H1 (cell line): ENCODE results near the gene LY6G6D. TPM values are rescaled to one million over a fixed set of nuclear protein-coding genes. Genes with fewer than 3 reads are reported as not detected.

Source experiments
- CTCF ChIA-PET: fragments of 300-600 bp; sonication (Branson Sonifier 250); formaldehyde crosslinking; loops from one replicate; lab custom pipeline; 2021; ENCODE audit not compliant: partially characterized antibody; lab: Charles Lee
- POLR2A ChIA-PET: fragments of 300-600 bp; sonication (Branson Sonifier 250); formaldehyde crosslinking; loops from one replicate; lab custom pipeline; 2021; ENCODE audit warnings: inconsistent platforms; ENCODE audit not compliant: partially characterized antibody; lab: Charles Lee
- DNase-seq, 2 experiments: peaks; one replicate each; pipeline versions ENCODE4 v3.0.0 to v3.0.0-alpha.2; 2010 to 2022; ENCODE audit warnings: low spot score in 2 of 2, low read depth in 1 of 2, mixed read lengths in 1 of 2
- FAIRE-seq: peaks from 2 replicates; lab custom pipeline; 2011; peaks lifted over from hg19 to GRCh38; lab: Jason Lieb, UNC
- H2AFZ ChIP-seq: 2 replicates; pipeline ENCODE4 v1.8.1; 2012; ENCODE audit warnings: low read length, inconsistent platforms
- H2AK5ac ChIP-seq: 2 replicates; pipeline ENCODE4 v1.6.1; 2013; ENCODE audit warnings: low read depth, low read length
- H2BK120ac ChIP-seq: replicated peaks from 2 replicates; pipeline ENCODE3; 2013; ENCODE audit warnings: low read depth, low read length, inconsistent platforms
- H2BK12ac ChIP-seq: 2 replicates; pipeline ENCODE4 v1.6.1; 2013; ENCODE audit warnings: low read depth, low read length
- H2BK15ac ChIP-seq: 2 replicates; pipeline ENCODE4 v1.6.1; 2013; ENCODE audit warnings: low read length
- H2BK20ac ChIP-seq: 2 replicates; pipeline ENCODE4 v1.6.1; 2013; ENCODE audit warnings: low read length
- H2BK5ac ChIP-seq: 2 replicates; pipeline ENCODE4 v1.6.1; 2013; ENCODE audit warnings: low read depth, low read length
- H3K14ac ChIP-seq: 2 replicates; pipeline ENCODE4 v1.6.1; 2013; ENCODE audit warnings: inconsistent platforms; ENCODE audit not compliant: insufficient read length
- H3K18ac ChIP-seq: 2 replicates; pipeline ENCODE4 v1.6.1; 2013; ENCODE audit warnings: low read length; ENCODE audit errors: extremely low read depth
- H3K23ac ChIP-seq: 2 replicates; pipeline ENCODE4 v1.6.1; 2013; ENCODE audit warnings: inconsistent platforms; ENCODE audit not compliant: insufficient read length
- H3K23me2 ChIP-seq: 2 replicates; pipeline ENCODE4 v1.6.1; 2013; ENCODE audit warnings: low read depth, low read length
- H3K27ac ChIP-seq: 2 replicates; pipeline ENCODE4 v1.6.1; 2011; ENCODE audit warnings: low read depth, low read length, inconsistent platforms
- H3K27me3 ChIP-seq, 4 experiments: replicated peaks in 1 of 4; 1 replicate in 1 of 4; 2 replicates in 3 of 4; pipeline versions ENCODE4 v1.6.1 to v1.8.1; 2011 to 2013; ENCODE audit warnings: low read length in 3 of 4, mild to moderate bottlenecking in 3 of 4, inconsistent platforms in 2 of 4, mixed read lengths in 2 of 4, moderate library complexity in 1 of 4; ENCODE audit not compliant: control insufficient read depth in 3 of 4, insufficient read depth in 3 of 4; ENCODE audit errors: extremely low read depth in 1 of 4
- H3K36me3 ChIP-seq, 4 experiments: 2 replicates each; pipeline versions ENCODE4 v1.6.1 to v1.8.1; 2011 to 2013; ENCODE audit warnings: mild to moderate bottlenecking in 4 of 4, low read length in 3 of 4, moderate library complexity in 2 of 4, control low read depth in 1 of 4, inconsistent platforms in 1 of 4; ENCODE audit not compliant: insufficient read depth in 4 of 4, control insufficient read depth in 2 of 4
- H3K4ac ChIP-seq: replicated peaks from 2 replicates; pipeline ENCODE3; 2013; ENCODE audit warnings: low read length, low read depth, mixed read lengths, inconsistent platforms; ENCODE audit not compliant: insufficient read length
- H3K4me1 ChIP-seq, 4 experiments: replicated peaks in 1 of 4; 1 replicate in 1 of 4; 2 replicates in 3 of 4; pipeline versions ENCODE4 v1.6.1 to v1.8.1; 2011 to 2013; ENCODE audit warnings: low read length in 3 of 4, inconsistent platforms in 2 of 4, mixed read lengths in 1 of 4; ENCODE audit not compliant: insufficient read depth in 4 of 4, control insufficient read depth in 3 of 4
- H3K4me2 ChIP-seq, 2 experiments: 2 replicates each; pipeline versions ENCODE4 v1.6.1 to v1.8.1; 2011 to 2013; ENCODE audit warnings: low read depth in 2 of 2, low read length in 2 of 2, control low read depth in 1 of 2, inconsistent platforms in 1 of 2, mild to moderate bottlenecking in 1 of 2; ENCODE audit not compliant: insufficient read depth in 1 of 2
- H3K4me3 ChIP-seq, 4 experiments: fragments of 200-600, 300-600 bp in 1 of 4; sonication (generic), shearing (Covaris generic), sonication (Bioruptor Twin) in 1 of 4; 2 replicates each; pipeline versions ENCODE4 v1.5.1 to v1.8.1; 2011 to 2016; ENCODE audit warnings: low read length in 4 of 4, low read depth in 3 of 4, control low read depth in 2 of 4, inconsistent platforms in 2 of 4, mild to moderate bottlenecking in 2 of 4, mixed read lengths in 1 of 4, moderate library complexity in 1 of 4; ENCODE audit not compliant: insufficient read depth in 2 of 4; ENCODE audit errors: extremely low read depth in 1 of 4
- H3K56ac ChIP-seq: replicated peaks from 2 replicates; pipeline ENCODE3; 2013; ENCODE audit warnings: low read depth, mild to moderate bottlenecking, mixed read lengths, low read length, inconsistent platforms; ENCODE audit not compliant: insufficient read length
- H3K79me1 ChIP-seq: 2 replicates; pipeline ENCODE4 v1.6.1; 2013; ENCODE audit warnings: low read depth, low read length, control low read depth
- H3K79me2 ChIP-seq, 2 experiments: 2 replicates each; pipeline versions ENCODE4 v1.6.1 to v1.8.1; 2012 to 2013; ENCODE audit warnings: low read length in 2 of 2, mild to moderate bottlenecking in 2 of 2, inconsistent platforms in 1 of 2; ENCODE audit not compliant: insufficient read depth in 2 of 2, control insufficient read depth in 1 of 2
- H3K9ac ChIP-seq, 4 experiments: replicated peaks in 1 of 4; 1 replicate in 1 of 4; 2 replicates in 3 of 4; pipeline versions ENCODE4 v1.6.1 to v1.8.1; 2011 to 2013; ENCODE audit warnings: low read depth in 3 of 4, low read length in 3 of 4, control low read depth in 2 of 4, mild to moderate bottlenecking in 2 of 4, moderate library complexity in 2 of 4, inconsistent platforms in 1 of 4; ENCODE audit errors: extremely low read depth in 1 of 4
- H3K9me3 ChIP-seq, 2 experiments: 2 replicates each; pipeline versions ENCODE4 v1.6.1 to v1.8.1; 2012 to 2013; ENCODE audit warnings: mild to moderate bottlenecking in 2 of 2, moderate library complexity in 2 of 2, control low read depth in 1 of 2, inconsistent platforms in 1 of 2, low read depth in 1 of 2, low read length in 1 of 2, mixed read lengths in 1 of 2; ENCODE audit not compliant: insufficient read depth in 2 of 2
- H4K20me1 ChIP-seq, 2 experiments: replicated peaks in 1 of 2; 2 replicates each; pipeline versions ENCODE3 to v1.8.1; 2011 to 2013; ENCODE audit warnings: inconsistent platforms in 2 of 2, low read length in 2 of 2, mild to moderate bottlenecking in 1 of 2; ENCODE audit not compliant: insufficient read depth in 2 of 2, control insufficient read depth in 1 of 2
- H4K5ac ChIP-seq: 2 replicates; pipeline ENCODE4 v1.6.1; 2013; ENCODE audit warnings: low read length, low read depth, mixed read lengths, inconsistent platforms; ENCODE audit not compliant: insufficient read length
- H4K8ac ChIP-seq: 2 replicates; pipeline ENCODE4 v1.8.0; 2013; ENCODE audit warnings: mild to moderate bottlenecking, moderate library complexity, low read length, inconsistent platforms; ENCODE audit not compliant: insufficient read depth; ENCODE audit errors: extremely low read depth
- H4K91ac ChIP-seq: replicated peaks from 2 replicates; pipeline ENCODE3; 2013; ENCODE audit warnings: low read length, mixed read lengths, inconsistent platforms; ENCODE audit not compliant: insufficient read length
- CEBPB ChIP-seq: IDR thresholded peaks from 2 replicates; pipeline ENCODE4 v1.6.1; 2012; ENCODE audit warnings: low read depth, low read length
- CHD2 ChIP-seq: IDR thresholded peaks from 2 replicates; pipeline ENCODE4 v1.6.1; 2012; ENCODE audit warnings: low read length, improper control_type of control experiment
- EGR1 ChIP-seq: IDR thresholded peaks from 2 replicates; pipeline ENCODE4 v1.6.1; 2011; ENCODE audit warnings: low read depth, low read length, borderline replicate concordance
- EZH2 ChIP-seq: fragments of 200-600 bp; sonication (generic); IDR thresholded peaks from 2 replicates; pipeline ENCODE4 v1.7.1; 2012; ENCODE audit warnings: low read depth, mild to moderate bottlenecking, moderate library complexity, low read length, inconsistent platforms; ENCODE audit not compliant: severe bottlenecking
- HDAC2 ChIP-seq, 2 experiments: fragments of 300-600 bp in 1 of 2; sonication (generic) in 1 of 2; IDR thresholded peaks; 2 replicates each; pipeline ENCODE4 v1.6.1; 2011 to 2012; ENCODE audit warnings: low read depth in 2 of 2, low read length in 2 of 2, mild to moderate bottlenecking in 2 of 2, moderate library complexity in 2 of 2, borderline replicate concordance in 1 of 2, inconsistent platforms in 1 of 2
- NRF1 ChIP-seq: IDR thresholded peaks from 2 replicates; pipeline ENCODE4 v1.6.1; 2011; ENCODE audit warnings: mild to moderate bottlenecking, low read depth, low read length, improper control_type of control experiment
- RXRA ChIP-seq: IDR thresholded peaks from 2 replicates; pipeline ENCODE4 v1.6.1; 2011; ENCODE audit warnings: low read depth, mild to moderate bottlenecking, low read length, moderate library complexity; ENCODE audit not compliant: insufficient read depth
- WGBS, 2 experiments: shearing (Covaris generic) in 1 of 2; methylation state at CpG; one replicate each; pipeline versions ENCODE4 v1.1.6 to v1.1.7; 2013 to 2015; ENCODE audit warnings: low lambda C conversion rate in 2 of 2, mixed read lengths in 2 of 2, inconsistent platforms in 1 of 2, low coverage in 1 of 2, missing lambda C conversion rate in 1 of 2; ENCODE audit not compliant: insufficient replicate concordance in 2 of 2, insufficient coverage in 1 of 2, insufficient read length in 1 of 2; ENCODE audit errors: extremely low coverage in 1 of 2, missing lambda C conversion rate in 1 of 2; 5-methylcytosine and 5-hydroxymethylcytosine counted together
- polyA plus RNA-seq, 7 experiments: library from polyadenylated mRNA; depleted of rRNA in 3 of 7; stranded (reverse) in 5 of 7; unstranded in 2 of 7; fragments of >200 nt in 5 of 7; fragments of 200-250 nt in 2 of 7; gene quantifications; 1 replicate in 5 of 7; 2 replicates in 1 of 7; 4 replicates in 1 of 7; pipeline versions ENCODE4 v1.2.1 to v1.2.3, GENCODE V29; 2011 to 2013; ENCODE audit warnings: missing spikeins in 2 of 7, mixed read lengths in 2 of 7
- total RNA-seq: library from RNA; stranded (reverse); fragmentation: NEBNext Ultra II Directional; extraction: Animal tissue kit (Norgen Biotek cat#: 25700); gene quantifications from 2 replicates; pipeline ENCODE4 v1.2.1, GENCODE V29; 2021

LY6G6D gene
- total and polyA plus RNA-seq, 2 of the 8 experiments (the other 6 are each of a cell fraction or from before 2014, with no cell fraction given) = 1.8 TPM; not detected in 1

DNA sequence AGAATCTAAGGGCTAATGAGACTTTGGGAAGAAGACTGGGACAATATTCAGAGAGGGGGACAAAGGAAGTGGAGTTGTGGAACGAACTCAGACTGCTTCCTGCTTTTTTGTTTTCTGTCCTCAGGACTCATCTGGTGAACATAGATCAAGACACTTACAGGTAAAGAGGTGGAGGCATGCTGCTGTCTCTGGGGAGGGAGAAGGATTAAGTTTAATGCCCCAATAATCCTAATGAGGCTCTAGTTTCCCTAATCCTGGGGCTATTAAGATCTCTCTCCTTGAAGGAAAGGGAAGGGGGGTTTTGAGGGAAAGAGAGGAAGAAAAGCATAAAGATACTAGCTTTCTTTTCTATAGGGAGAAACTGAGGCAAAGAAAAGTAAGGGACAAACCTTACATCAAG, 29.3 kb downstream of the LY6G6D start:
- H2BK12ac ChIP-seq = no peak overlapping the region
- H3K4me2 ChIP-seq = no peak overlapping the region
- H3K4me1 ChIP-seq = peaks cover 0 to 5% (median 2%) of the 10 kb centered on the region in 4 experiments; a peak in 4 of 7 replicates
- no peak overlapping the region for H3K18ac ChIP-seq
- H2BK5ac ChIP-seq = no peak overlapping the region
- H2BK120ac ChIP-seq = no peak overlapping the region
- CTCF ChIA-PET = interaction anchor here (1.7 kb wide), 1 partner anchor 29 kb away, joined by 3 read pairs; no protein-coding TSS in a partner anchor
- H3K4me3 ChIP-seq = no peak overlapping the region
- H3K4ac ChIP-seq = no peak overlapping the region
- no peak overlapping the region for H3K23ac ChIP-seq
- H3K27me3 ChIP-seq = no peaks in the 10 kb centered on the region
- H3K14ac ChIP-seq = no peak overlapping the region
- H3K9me3 ChIP-seq = no peaks in the 10 kb centered on the region; a peak in 1 of 4 replicates
- no peak for DNase-seq
- H4K5ac ChIP-seq = no peak overlapping the region
- FAIRE-seq = no peak
- H3K56ac ChIP-seq = no peak overlapping the region
- no peak overlapping the region for H2BK20ac ChIP-seq
- 0 out of 2 replicates have a peak overlapping the region, but pooled peaks have one; percentile 10 for H3K27ac ChIP-seq
- TF ChIP-seq EGR1 = no peak
- TF ChIP-seq CEBPB = no peak
- TF ChIP-seq HDAC2 (IDR thresholded peaks at IDR 0.05; ENCODE audit: borderline replicate concordance in 1 of 2, low read depth in 2 of 2, low read length in 2 of 2) = no peak
- no peak for TF ChIP-seq EZH2
- TF ChIP-seq CHD2 = no peak
- no peak for TF ChIP-seq RXRA
- TF ChIP-seq NRF1 = no peak
- TF ChIP-seq, all 59 proteins: peak for 0
- Histone ChIP-seq H4K8ac (no peak overlapping the region), H3K23me2 (no peaks in the 10 kb centered on the region; the same call in none of the 2 replicates), H4K20me1 (no peaks in the 10 kb centered on the region), H4K91ac (no peak overlapping the region), H2BK15ac (no peak overlapping the region), H2AFZ (no peak overlapping the region), H2AK5ac (no peak overlapping the region), H3K79me1 (no peaks in the 10 kb centered on the region), H3K36me3 (peaks cover 0 to 16% (median 0%) of the 10 kb centered on the region in 4 experiments; a peak in 4 of 8 replicates), H3K9ac (no peak overlapping the region), H3K79me2 (no peaks in the 10 kb centered on the region)
- POLR2A ChIA-PET = interaction anchor here (0.7 to 1.1 kb wide), 3 partner anchors 11 to 35 kb away, joined by 3 to 4 read pairs (median 4); no protein-coding TSS in a partner anchor
- 93% methylated on average over 1 of the region's 1 CpG; no CpG with 5 or more reads in 1 of the 2 experiments for WGBS, 2 experiments
